PC-3 (cell line): ENCODE measurements around the gene COQ8A. TPM values are rescaled to one million over a fixed set of nuclear protein-coding genes. Genes with fewer than 3 reads are reported as not detected.

Source experiments
- ATAC-seq: fragments of 200-7000 bp; cut with Tn5 transposase; 2 replicates; pipeline ENCODE4 v1.9.1; 2020; ENCODE audit warnings: mild to moderate bottlenecking, moderate library complexity
- BruUV-seq: library from RNA; stranded (reverse); fragments of 400-500 nt; replicated peaks from 2 replicates; lab custom pipeline; 2021; lab: Mats Ljungman, UMichigan
- CTCF ChIA-PET: fragments of 300-600 bp; sonication (Branson Sonifier 250); formaldehyde crosslinking; loops from one replicate; lab custom pipeline; 2022; ENCODE audit warnings: antibody characterized with exemption; lab: Charles Lee
- POLR2A ChIA-PET: fragments of 300-600 bp; sonication (Branson Sonifier 250); formaldehyde crosslinking; loops from one replicate; lab custom pipeline; 2022; ENCODE audit warnings: antibody characterized with exemption; ENCODE audit not compliant: unreplicated experiment; lab: Charles Lee
- DNase-seq: peaks from one replicate; pipeline ENCODE4 v3.0.0-alpha.2; 2015
- H2AFZ ChIP-seq: fragments of 300-600 bp; sonication (generic); 2 replicates; pipeline ENCODE4 v1.6.0; 2016; ENCODE audit warnings: antibody characterized with exemption, low read length
- H3F3A ChIP-seq: fragments of 300-600 bp; sonication (generic); one replicate; pipeline ENCODE4 v1.6.0; 2017; ENCODE audit warnings: antibody characterized with exemption, low read length, control low read depth, mild to moderate bottlenecking; ENCODE audit not compliant: unreplicated experiment
- H3K27ac ChIP-seq: fragments of 300-600 bp; sonication (generic); 2 replicates; pipeline ENCODE4 v1.5.1; 2016; ENCODE audit warnings: mild to moderate bottlenecking, low read length
- H3K27me3 ChIP-seq: fragments of 300-600 bp; sonication (generic); 2 replicates; pipeline ENCODE4 v1.6.1; 2016; ENCODE audit warnings: low read length, mixed read lengths
- H3K36me3 ChIP-seq: fragments of 300-600 bp; sonication (generic); 2 replicates; pipeline ENCODE4 v1.6.1; 2016; ENCODE audit warnings: low read depth, mixed run types, low read length, mixed read lengths
- H3K4me1 ChIP-seq: fragments of 300-600 bp; sonication (generic); 2 replicates; pipeline ENCODE4 v1.5.1; 2016; ENCODE audit warnings: low read length; ENCODE audit not compliant: insufficient read depth
- H3K4me2 ChIP-seq: fragments of 300-600 bp; sonication (generic); 2 replicates; pipeline ENCODE4 v1.6.0; 2016; ENCODE audit warnings: low read length
- H3K4me3 ChIP-seq: fragments of 300-600 bp; sonication (generic); 2 replicates; pipeline ENCODE4 v1.5.1; 2016; ENCODE audit warnings: mild to moderate bottlenecking, low read length, mixed read lengths
- H3K79me2 ChIP-seq: fragments of 300-600 bp; sonication (generic); 2 replicates; pipeline ENCODE4 v1.6.1; 2017; ENCODE audit warnings: low read length, mixed read lengths
- H3K9ac ChIP-seq: fragments of 300-600 bp; sonication (generic); 2 replicates; pipeline ENCODE4 v1.6.0; 2016; ENCODE audit warnings: mild to moderate bottlenecking, low read length
- H3K9me2 ChIP-seq: fragments of 300-600 bp; sonication (generic); replicated peaks from 2 replicates; pipeline ENCODE4 v1.6.1; 2016; ENCODE audit warnings: mixed run types, low read length, mixed read lengths
- H3K9me3 ChIP-seq: fragments of 300-600 bp; sonication (generic); 2 replicates; pipeline ENCODE4 v1.6.1; 2016; ENCODE audit warnings: low read length, mixed read lengths
- H4K20me1 ChIP-seq: fragments of 300-600 bp; sonication (generic); 2 replicates; pipeline ENCODE4 v1.6.1; 2016; ENCODE audit warnings: low read length, mixed read lengths
- CTCF ChIP-seq: fragments of 300-600 bp; sonication (generic); conservative IDR thresholded peaks from 2 replicates; pipeline ENCODE4 v1.5.1; 2017; ENCODE audit warnings: antibody characterized with exemption, low read depth, mild to moderate bottlenecking, low read length
- EZH2 ChIP-seq: fragments of 300-600 bp; sonication (generic); IDR thresholded peaks from one replicate; pipeline ENCODE4 v1.6.1; 2017; ENCODE audit warnings: antibody characterized with exemption, mild to moderate bottlenecking, low read length; ENCODE audit not compliant: unreplicated experiment
- EZH2phosphoT487 ChIP-seq: fragments of 300-600 bp; sonication (generic); IDR thresholded peaks from 2 replicates; pipeline ENCODE4 v1.6.1; 2018; ENCODE audit warnings: mild to moderate bottlenecking, antibody characterized with exemption, low read length, borderline replicate concordance
- intact Hi-C: fragments of 100-400 bp; cut with micrococcal nuclease; formaldehyde crosslinking; loops from 2 replicates; pipeline ENCODE4 v1.9.0; 2023
- total RNA-seq: library from RNA; depleted of rRNA; stranded (reverse); fragments of >200 nt; gene quantifications from 2 replicates; pipeline ENCODE4 v1.2.3, GENCODE V29; 2014

COQ8A gene
- total RNA-seq, 1 experiment from 2014 or later, result 67.0 TPM

- H3K9me3 ChIP-seq, result no peaks in the 10 kb centered on the region
- ChIA-PET POLR2A (no interaction called here), CTCF (no interaction called here)
- H3K4me3 ChIP-seq, result no peak overlapping the region
- H3K9ac ChIP-seq, result no peak overlapping the region
- H3K9me2 ChIP-seq, result no peaks in the 10 kb centered on the region
- DNase-seq (no peak), ATAC-seq (no peak)
- H2AFZ ChIP-seq, result no peak overlapping the region
- no peaks in the 10 kb centered on the region for H3K79me2 ChIP-seq
- H3K27me3 ChIP-seq, result no peaks in the 10 kb centered on the region
- intact Hi-C loops, result no loop called here
- H3K4me1 ChIP-seq, result no peaks in the 10 kb centered on the region
- no peak overlapping the region for H3K4me2 ChIP-seq
- no peaks in the 10 kb centered on the region for H3F3A ChIP-seq
- no TSS peak for BruUV-seq
- no peaks in the 10 kb centered on the region for H4K20me1 ChIP-seq
- H3K36me3 ChIP-seq, result peaks cover 6% of the 10 kb centered on the region; the same call in 1 of the 2 replicates
- TF ChIP-seq CTCF (no peak), EZH2phosphoT487 (no peak), EZH2 (no peak)
- H3K27ac ChIP-seq, result no peak overlapping the region
Observed at GRCh38 chr1:226979517-226980121, 39.5 kb downstream of the COQ8A start.

GRCh38 chr1:226980122-226980560, 40.0 kb downstream of the COQ8A start:
- ChIA-PET POLR2A (no interaction called here), CTCF (no interaction called here)
- BruUV-seq, result no TSS peak
- no peak for TF ChIP-seq CTCF
- TF ChIP-seq EZH2phosphoT487, result no peak
- no peak for TF ChIP-seq EZH2
- intact Hi-C loops, result no loop called here
- Histone ChIP-seq H3K9ac (no peak overlapping the region), H4K20me1 (no peaks in the 10 kb centered on the region), H3K36me3 (peaks cover 6% of the 10 kb centered on the region; the same call in 1 of the 2 replicates), H3K79me2 (no peaks in the 10 kb centered on the region), H3K4me2 (no peak overlapping the region), H3K27ac (no peak overlapping the region), H3K4me1 (no peaks in the 10 kb centered on the region), H3K9me3 (no peaks in the 10 kb centered on the region), H3F3A (no peaks in the 10 kb centered on the region), H2AFZ (no peak overlapping the region), H3K4me3 (no peak overlapping the region), H3K27me3 (no peaks in the 10 kb centered on the region), H3K9me2 (no peaks in the 10 kb centered on the region)
- ATAC-seq (no peak), DNase-seq (no peak)
